Occipital lobe (tissue), 2 donors: ENCODE measurements around the gene EXOC4. TPM values are rescaled to one million over a fixed set of nuclear protein-coding genes. Genes with fewer than 3 reads are reported as not detected.
"Not testable (repeated sequence)": the region's sequence is repeated elsewhere in the genome, so short reads cannot be mapped to it uniquely, and the experiment has no call there.

ENCODE experiments used
- DNase-seq: peaks from one replicate; lab custom pipeline; 2025; lab: John Stamatoyannopoulos, UW
- total RNA-seq: library from RNA; depleted of rRNA; stranded (reverse); fragments of >200 nt; gene quantifications from one replicate; pipeline ENCODE4 v1.2.3, GENCODE V29; 2014

EXOC4 gene
- total RNA-seq = 341 TPM

- peak; percentile 97 for DNase-seq
Measured at GRCh38 chr7:133252858-133253518, at the start of gene EXOC4. TSS of gene EXOC4 (plus strand) at chr7:133253078.

GRCh38 chr7:133203490-133203889 lies 49.4 kb upstream of the EXOC4 start:
- DNase-seq = no peak

GRCh38 chr7:133207687-133208086 lies 45.2 kb upstream of the EXOC4 start:
- DNase-seq = no peak

- not testable (repeated sequence) for DNase-seq
Measured at GRCh38 chr7:133210817-133211216, 42.1 kb upstream of the EXOC4 start.

GRCh38 chr7:133213772-133214171 lies 39.1 kb upstream of the EXOC4 start:
- not testable (repeated sequence) for DNase-seq

- DNase-seq = no peak
Measured at GRCh38 chr7:133217773-133218172, 35.1 kb upstream of the EXOC4 start.

GRCh38 chr7:133230591-133231194 lies 22.2 kb upstream of the EXOC4 start:
- DNase-seq = peak; percentile 1

- DNase-seq = no peak
Measured at GRCh38 chr7:133233142-133233541, 19.7 kb upstream of the EXOC4 start.

GRCh38 chr7:133234961-133235875 lies 17.7 kb upstream of the EXOC4 start:
- no peak for DNase-seq

GRCh38 chr7:133237545-133237944 lies 15.3 kb upstream of the EXOC4 start:
- no peak for DNase-seq

GRCh38 chr7:133240302-133240701 lies 12.6 kb upstream of the EXOC4 start:
- no peak for DNase-seq

GRCh38 chr7:133246558-133246957 lies 6.3 kb upstream of the EXOC4 start:
- DNase-seq = no peak

- DNase-seq = no peak
Measured at GRCh38 chr7:133248901-133249300, 4.0 kb upstream of the EXOC4 start.

GRCh38 chr7:133252506-133252857 lies 396 bp upstream of the EXOC4 start:
- no peak for DNase-seq

GRCh38 chr7:133253519-133253875 lies 619 bp downstream of the EXOC4 start:
- DNase-seq = no peak

GRCh38 chr7:133255486-133255885 lies 2.6 kb downstream of the EXOC4 start:
- no peak for DNase-seq

GRCh38 chr7:133258174-133258573 lies 5.3 kb downstream of the EXOC4 start:
- no peak for DNase-seq

- DNase-seq = no peak
Measured at GRCh38 chr7:133265821-133266220, 12.9 kb downstream of the EXOC4 start.

- DNase-seq = no peak
Measured at GRCh38 chr7:133268355-133268754, 15.5 kb downstream of the EXOC4 start.

GRCh38 chr7:133272336-133272735 lies 19.5 kb downstream of the EXOC4 start:
- no peak for DNase-seq

- no peak for DNase-seq
Measured at GRCh38 chr7:133273227-133273626, 20.3 kb downstream of the EXOC4 start.

GRCh38 chr7:133274265-133274664 lies 21.4 kb downstream of the EXOC4 start:
- DNase-seq = no peak

- DNase-seq = no peak
Measured at GRCh38 chr7:133275008-133275407, 22.1 kb downstream of the EXOC4 start.
